ENCODE data around the gene NHERF2.
A peak's percentile ranks its signal among the peaks of the same experiment; 100 is the strongest.

Gene NHERF2

GRCh38 chr16:1984347-1985225 is 42.1 kb upstream of the NHERF2 start:
- no peak for DNase-seq
- TF ChIP-seq GATA1 (IDR thresholded peaks at IDR 0.05; ENCODE audit: low read depth, low read length) = no peak
- peak; percentile 39 for TF ChIP-seq POLR2A (IDR thresholded peaks at IDR 0.05; ENCODE audit: low read length)

- no peak for DNase-seq
- TF ChIP-seq POLR2A (IDR thresholded peaks at IDR 0.05; ENCODE audit: low read length) (no peak), GATA1 (IDR thresholded peaks at IDR 0.05; ENCODE audit: low read depth, low read length) (no peak)
Observed at GRCh38 chr16:1985466-1986150, 41.1 kb upstream of the NHERF2 start.

GRCh38 chr16:1987198-1987597 is 39.5 kb upstream of the NHERF2 start:
- DNase-seq = no peak
- TF ChIP-seq GATA1 (IDR thresholded peaks at IDR 0.05; ENCODE audit: low read depth, low read length) (no peak), POLR2A (IDR thresholded peaks at IDR 0.05; ENCODE audit: low read length) (no peak)

GRCh38 chr16:1989209-1990100 is 37.2 kb upstream of the NHERF2 start, which contains the start of gene SYNGR3:
Gene SYNGR3, plus strand, starts transcription at chr16:1989970. Its CDS starts 133 bp downstream, at chr16:1990103.
- DNase-seq = peak; percentile 27 to 35
- TF ChIP-seq POLR2A (IDR thresholded peaks at IDR 0.05; ENCODE audit: low read length) (no peak), GATA1 (IDR thresholded peaks at IDR 0.05; ENCODE audit: low read depth, low read length) (no peak)

GRCh38 chr16:1990101-1990350 is 36.7 kb upstream of the NHERF2 start:
- no peak for DNase-seq

GRCh38 chr16:1990351-1991134 is 36.2 kb upstream of the NHERF2 start:
- TF ChIP-seq POLR2A (IDR thresholded peaks at IDR 0.05; ENCODE audit: low read length) (no peak), GATA1 (IDR thresholded peaks at IDR 0.05; ENCODE audit: low read depth, low read length) (no peak)
- peak; percentile 39 to 60 for DNase-seq

More at GRCh38 chr16:1990101-1990350, 36.7 kb upstream of the NHERF2 start:
- TF ChIP-seq POLR2A (IDR thresholded peaks at IDR 0.05; ENCODE audit: low read length) (no peak), GATA1 (IDR thresholded peaks at IDR 0.05; ENCODE audit: low read depth, low read length) (no peak)

- DNase-seq = no peak
- TF ChIP-seq GATA1 (IDR thresholded peaks at IDR 0.05; ENCODE audit: low read depth, low read length) (no peak), POLR2A (IDR thresholded peaks at IDR 0.05; ENCODE audit: low read length) (no peak)
Observed at GRCh38 chr16:1991135-1991551, 35.6 kb upstream of the NHERF2 start.

GRCh38 chr16:1991588-1991947 is 35.1 kb upstream of the NHERF2 start:
- no peak for DNase-seq
- TF ChIP-seq POLR2A (IDR thresholded peaks at IDR 0.05; ENCODE audit: low read length) (no peak), GATA1 (IDR thresholded peaks at IDR 0.05; ENCODE audit: low read depth, low read length) (no peak)

- TF ChIP-seq GATA1 (IDR thresholded peaks at IDR 0.05; ENCODE audit: low read depth, low read length) (no peak), POLR2A (IDR thresholded peaks at IDR 0.05; ENCODE audit: low read length) (no peak)
- DNase-seq = peak; percentile 94 to 98
Observed at GRCh38 chr16:1991948-1992703, 34.6 kb upstream of the NHERF2 start.

- no peak for DNase-seq
- no peak for TF ChIP-seq POLR2A (IDR thresholded peaks at IDR 0.05; ENCODE audit: low read length)
- TF ChIP-seq GATA1 (IDR thresholded peaks at IDR 0.05; ENCODE audit: low read depth, low read length) = no peak
Observed at GRCh38 chr16:1992704-1993317, 33.9 kb upstream of the NHERF2 start.

GRCh38 chr16:1993731-1994131 is 33.0 kb upstream of the NHERF2 start:
- no peak for DNase-seq
- TF ChIP-seq GATA1 (IDR thresholded peaks at IDR 0.05; ENCODE audit: low read depth, low read length) (no peak), POLR2A (IDR thresholded peaks at IDR 0.05; ENCODE audit: low read length) (no peak)
